Heart left ventricle (tissue), 13 donors: ENCODE measurements around the gene HTR6.

Source experiments
- POLR2A ChIP-seq, 2 donors: fragments of 450-650 bp; IDR thresholded peaks; one replicate each; pipeline ENCODE4 v1.6.1; 2017; ENCODE audit warnings: antibody characterized with exemption in 2 of 2, mild to moderate bottlenecking in 2 of 2, moderate library complexity in 2 of 2
- TF ChIP-seq, protein P1 (sequence below), 12 donors: fragments of 200-600 bp; sonication (generic) in 4 of 12; IDR thresholded peaks; one replicate each; pipeline versions ENCODE4 v1.5.0 to v1.8.0; 2018 to 2022; ENCODE audit warnings: antibody characterized with exemption in 12 of 12, mild to moderate bottlenecking in 5 of 12
- donor health status: ischemic (EF 13 %, LVEDD 7.1; RV severe dilation, severe dysfunction).
- donor health status: DM: no; HTN: yes; CAD: no.
- donor health status: DM: no; HTN: no; CAD: no.
- donor health status: ischemic (EF 25% LVEDD 6.9; RV normal size, moderate dysfunction).
- donor health status: ischemic (EF 25% LVEDD 5.7; RV mildly dilated, moderate dysfunction).
- donor health status: ischemic (EF 35%, LVEDD 5.7; RV mildly dilated, moderate dysfunction).
- donor health status: nonischemic (EF 11% LVEDD 7.7; RV severe dilation, severe dysfunction).
- donor health status: DM: yes; HTN: yes; CAD: no.
- donor health status: PGD.
- donor health status: ischemic (EF 29% LVEDD 5.4; RV normal size, mild dysfunction).
- donor health status: nonischemic (EF 23%, LVEDD 6.1; RV moderate dilation, normal function).

DNA sequence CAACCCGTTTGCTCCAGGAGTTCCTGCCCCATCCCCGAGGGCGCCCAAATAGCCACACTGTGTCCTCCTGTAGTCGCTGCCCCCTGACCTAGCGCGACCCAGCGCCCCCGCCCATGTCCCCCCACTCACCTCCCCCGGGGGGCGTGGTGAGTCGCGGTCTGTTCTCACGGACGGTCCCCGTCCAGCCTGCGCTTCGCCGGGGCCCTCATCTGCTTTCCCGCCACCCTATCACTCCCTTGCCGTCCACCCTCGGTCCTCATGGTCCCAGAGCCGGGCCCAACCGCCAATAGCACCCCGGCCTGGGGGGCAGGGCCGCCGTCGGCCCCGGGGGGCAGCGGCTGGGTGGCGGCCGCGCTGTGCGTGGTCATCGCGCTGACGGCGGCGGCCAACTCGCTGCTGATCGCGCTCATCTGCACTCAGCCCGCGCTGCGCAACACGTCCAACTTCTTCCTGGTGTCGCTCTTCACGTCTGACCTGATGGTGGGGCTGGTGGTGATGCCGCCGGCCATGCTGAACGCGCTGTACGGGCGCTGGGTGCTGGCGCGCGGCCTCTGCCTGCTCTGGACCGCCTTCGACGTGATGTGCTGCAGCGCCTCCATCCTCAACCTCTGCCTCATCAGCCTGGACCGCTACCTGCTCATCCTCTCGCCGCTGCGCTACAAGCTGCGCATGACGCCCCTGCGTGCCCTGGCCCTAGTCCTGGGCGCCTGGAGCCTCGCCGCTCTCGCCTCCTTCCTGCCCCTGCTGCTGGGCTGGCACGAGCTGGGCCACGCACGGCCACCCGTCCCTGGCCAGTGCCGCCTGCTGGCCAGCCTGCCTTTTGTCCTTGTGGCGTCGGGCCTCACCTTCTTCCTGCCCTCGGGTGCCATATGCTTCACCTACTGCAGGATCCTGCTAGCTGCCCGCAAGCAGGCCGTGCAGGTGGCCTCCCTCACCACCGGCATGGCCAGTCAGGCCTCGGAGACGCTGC is 1.1 kb downstream of the HTR6 start:
- TF ChIP-seq, protein P1, sequence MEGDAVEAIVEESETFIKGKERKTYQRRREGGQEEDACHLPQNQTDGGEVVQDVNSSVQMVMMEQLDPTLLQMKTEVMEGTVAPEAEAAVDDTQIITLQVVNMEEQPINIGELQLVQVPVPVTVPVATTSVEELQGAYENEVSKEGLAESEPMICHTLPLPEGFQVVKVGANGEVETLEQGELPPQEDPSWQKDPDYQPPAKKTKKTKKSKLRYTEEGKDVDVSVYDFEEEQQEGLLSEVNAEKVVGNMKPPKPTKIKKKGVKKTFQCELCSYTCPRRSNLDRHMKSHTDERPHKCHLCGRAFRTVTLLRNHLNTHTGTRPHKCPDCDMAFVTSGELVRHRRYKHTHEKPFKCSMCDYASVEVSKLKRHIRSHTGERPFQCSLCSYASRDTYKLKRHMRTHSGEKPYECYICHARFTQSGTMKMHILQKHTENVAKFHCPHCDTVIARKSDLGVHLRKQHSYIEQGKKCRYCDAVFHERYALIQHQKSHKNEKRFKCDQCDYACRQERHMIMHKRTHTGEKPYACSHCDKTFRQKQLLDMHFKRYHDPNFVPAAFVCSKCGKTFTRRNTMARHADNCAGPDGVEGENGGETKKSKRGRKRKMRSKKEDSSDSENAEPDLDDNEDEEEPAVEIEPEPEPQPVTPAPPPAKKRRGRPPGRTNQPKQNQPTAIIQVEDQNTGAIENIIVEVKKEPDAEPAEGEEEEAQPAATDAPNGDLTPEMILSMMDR (IDR thresholded peaks at IDR 0.05), result no peak
- TF ChIP-seq POLR2A (IDR thresholded peaks at IDR 0.05), result no peak
